Measurements from ENCODE around the gene C2orf66. TPM values are rescaled to one million over a fixed set of nuclear protein-coding genes. Genes with fewer than 3 reads are reported as not detected.
A peak's percentile ranks its signal among the peaks of the same experiment; 100 is the strongest.

C2orf66 gene
- total and polyA plus RNA-seq, 2 of the 13 experiments (the other 11 are each of a cell fraction or from before 2014, with no cell fraction given), result 0.05 TPM; not detected in 1

DNA sequence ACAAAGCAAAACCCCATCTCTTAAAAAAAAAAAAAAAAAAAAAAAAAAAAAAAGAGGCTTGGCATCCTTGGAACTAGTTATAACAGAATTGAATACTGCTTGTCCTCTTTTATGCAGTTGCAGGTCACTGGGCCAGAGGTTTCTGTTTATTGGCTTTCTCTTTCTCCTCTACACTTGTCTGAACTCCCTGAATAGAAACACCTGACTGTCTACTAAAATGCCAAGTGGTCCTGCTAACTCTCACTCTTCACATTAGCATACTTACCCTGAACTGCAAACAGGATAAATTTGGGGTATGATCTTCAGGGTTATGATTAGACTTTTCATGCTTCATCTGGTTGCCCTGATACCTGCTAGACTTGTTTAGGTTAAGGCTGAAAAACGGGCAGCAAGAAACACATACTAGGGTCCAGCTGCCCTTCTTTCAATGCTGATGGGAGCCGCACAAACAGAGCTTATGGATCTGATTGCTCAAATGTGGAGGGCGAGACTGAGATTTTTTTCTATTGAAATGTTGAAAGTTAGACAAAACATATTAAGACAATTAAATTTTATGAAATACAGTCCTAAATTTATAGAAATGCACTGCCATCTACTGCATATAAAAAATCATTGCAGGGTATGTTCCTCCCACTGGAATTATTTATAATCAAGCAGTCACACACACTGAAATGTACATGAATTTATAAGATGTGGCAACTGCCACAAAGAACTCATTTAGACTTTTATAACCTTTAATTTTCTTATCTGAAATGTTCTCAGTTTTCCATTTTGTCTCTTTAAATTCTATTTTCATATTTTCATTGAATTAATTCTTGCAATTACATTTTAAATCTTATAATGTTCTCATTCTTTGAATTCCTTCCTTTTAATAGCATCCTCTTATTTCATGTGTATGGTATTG lies 50.4 kb downstream of the C2orf66 start:
- H2AFZ ChIP-seq (ENCODE audit: low read length), result no peak overlapping the region
- no peak overlapping the region for H3K27ac ChIP-seq (ENCODE audit: extremely low read length, insufficient read depth, low read length)
- H3K4me3 ChIP-seq (replicated peaks in 1 of 3; ENCODE audit: insufficient read depth in 1 of 3, low read depth in 2 of 3, low read length in 3 of 3), result no peak overlapping the region
- in situ Hi-C loops (cut with HindIII; ENCODE audit: extremely low pct_ligation_motif_present, low pct_unique_long_range_greater_than_20kb) (loop anchor here (25.0 kb wide), 1 partner anchor 629 kb away; no protein-coding TSS in a partner anchor), intact Hi-C loops (cut with micrococcal nuclease; ENCODE audit: unreplicated experiment) (loop anchor here (5.0 kb wide), 1 partner anchor 326 kb away; no protein-coding TSS in a partner anchor)
- no peaks in the 10 kb centered on the region for H3K27me3 ChIP-seq (ENCODE audit: control insufficient read depth in 1 of 2, insufficient read depth in 2 of 2, low read length in 2 of 2)
- FAIRE-seq, result no peak
- no peaks in the 10 kb centered on the region for H3K4me1 ChIP-seq (ENCODE audit: insufficient read depth, low read length)
- WGBS (ENCODE audit: low lambda C conversion rate), result 97% methylated on average over 3 of the region's 3 CpGs
- H3K36me3 ChIP-seq (replicated peaks in 1 of 2; ENCODE audit: control insufficient read depth in 1 of 2, insufficient read depth in 2 of 2, low read length in 2 of 2), result peaks cover 0 to 2% of the 10 kb centered on the region in 2 experiments; a peak in 1 of 5 replicates
- no peaks in the 10 kb centered on the region for H3K9me3 ChIP-seq (ENCODE audit: low read length)
- no peaks in the 10 kb centered on the region for H3K79me2 ChIP-seq (ENCODE audit: insufficient read depth, low read length)
- peak; percentile 44 for TF ChIP-seq STAG1 (CRISPR knock-in tag; IDR thresholded peaks at IDR 0.05)
- TF ChIP-seq, protein P1, sequence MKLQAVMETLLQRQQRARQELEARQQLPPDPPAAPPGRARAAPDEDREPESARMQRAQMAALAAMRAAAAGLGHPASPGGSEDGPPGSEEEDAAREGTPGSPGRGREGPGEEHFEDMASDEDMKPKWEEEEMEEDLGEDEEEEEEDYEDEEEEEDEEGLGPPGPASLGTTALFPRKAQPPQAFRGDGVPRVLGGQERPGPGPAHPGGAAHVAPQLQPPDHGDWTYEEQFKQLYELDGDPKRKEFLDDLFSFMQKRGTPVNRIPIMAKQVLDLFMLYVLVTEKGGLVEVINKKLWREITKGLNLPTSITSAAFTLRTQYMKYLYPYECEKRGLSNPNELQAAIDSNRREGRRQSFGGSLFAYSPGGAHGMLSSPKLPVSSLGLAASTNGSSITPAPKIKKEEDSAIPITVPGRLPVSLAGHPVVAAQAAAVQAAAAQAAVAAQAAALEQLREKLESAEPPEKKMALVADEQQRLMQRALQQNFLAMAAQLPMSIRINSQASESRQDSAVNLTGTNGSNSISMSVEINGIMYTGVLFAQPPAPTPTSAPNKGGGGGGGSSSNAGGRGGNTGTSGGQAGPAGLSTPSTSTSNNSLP (IDR thresholded peaks at IDR 0.05; ENCODE audit: low read depth, low read length), result peak; percentile 60; the same call in 1 of the 2 replicates
- TF ChIP-seq SMC3 (IDR thresholded peaks at IDR 0.05; ENCODE audit: low read length), result 0 out of 2 replicates have a peak, but pooled peaks have one; percentile 28
- TF ChIP-seq, protein P2, sequence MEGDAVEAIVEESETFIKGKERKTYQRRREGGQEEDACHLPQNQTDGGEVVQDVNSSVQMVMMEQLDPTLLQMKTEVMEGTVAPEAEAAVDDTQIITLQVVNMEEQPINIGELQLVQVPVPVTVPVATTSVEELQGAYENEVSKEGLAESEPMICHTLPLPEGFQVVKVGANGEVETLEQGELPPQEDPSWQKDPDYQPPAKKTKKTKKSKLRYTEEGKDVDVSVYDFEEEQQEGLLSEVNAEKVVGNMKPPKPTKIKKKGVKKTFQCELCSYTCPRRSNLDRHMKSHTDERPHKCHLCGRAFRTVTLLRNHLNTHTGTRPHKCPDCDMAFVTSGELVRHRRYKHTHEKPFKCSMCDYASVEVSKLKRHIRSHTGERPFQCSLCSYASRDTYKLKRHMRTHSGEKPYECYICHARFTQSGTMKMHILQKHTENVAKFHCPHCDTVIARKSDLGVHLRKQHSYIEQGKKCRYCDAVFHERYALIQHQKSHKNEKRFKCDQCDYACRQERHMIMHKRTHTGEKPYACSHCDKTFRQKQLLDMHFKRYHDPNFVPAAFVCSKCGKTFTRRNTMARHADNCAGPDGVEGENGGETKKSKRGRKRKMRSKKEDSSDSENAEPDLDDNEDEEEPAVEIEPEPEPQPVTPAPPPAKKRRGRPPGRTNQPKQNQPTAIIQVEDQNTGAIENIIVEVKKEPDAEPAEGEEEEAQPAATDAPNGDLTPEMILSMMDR (CRISPR knock-in tag; IDR thresholded peaks at IDR 0.05), result peak; percentile 22; the same call in 1 of the 2 replicates
- TF ChIP-seq, protein P3, sequence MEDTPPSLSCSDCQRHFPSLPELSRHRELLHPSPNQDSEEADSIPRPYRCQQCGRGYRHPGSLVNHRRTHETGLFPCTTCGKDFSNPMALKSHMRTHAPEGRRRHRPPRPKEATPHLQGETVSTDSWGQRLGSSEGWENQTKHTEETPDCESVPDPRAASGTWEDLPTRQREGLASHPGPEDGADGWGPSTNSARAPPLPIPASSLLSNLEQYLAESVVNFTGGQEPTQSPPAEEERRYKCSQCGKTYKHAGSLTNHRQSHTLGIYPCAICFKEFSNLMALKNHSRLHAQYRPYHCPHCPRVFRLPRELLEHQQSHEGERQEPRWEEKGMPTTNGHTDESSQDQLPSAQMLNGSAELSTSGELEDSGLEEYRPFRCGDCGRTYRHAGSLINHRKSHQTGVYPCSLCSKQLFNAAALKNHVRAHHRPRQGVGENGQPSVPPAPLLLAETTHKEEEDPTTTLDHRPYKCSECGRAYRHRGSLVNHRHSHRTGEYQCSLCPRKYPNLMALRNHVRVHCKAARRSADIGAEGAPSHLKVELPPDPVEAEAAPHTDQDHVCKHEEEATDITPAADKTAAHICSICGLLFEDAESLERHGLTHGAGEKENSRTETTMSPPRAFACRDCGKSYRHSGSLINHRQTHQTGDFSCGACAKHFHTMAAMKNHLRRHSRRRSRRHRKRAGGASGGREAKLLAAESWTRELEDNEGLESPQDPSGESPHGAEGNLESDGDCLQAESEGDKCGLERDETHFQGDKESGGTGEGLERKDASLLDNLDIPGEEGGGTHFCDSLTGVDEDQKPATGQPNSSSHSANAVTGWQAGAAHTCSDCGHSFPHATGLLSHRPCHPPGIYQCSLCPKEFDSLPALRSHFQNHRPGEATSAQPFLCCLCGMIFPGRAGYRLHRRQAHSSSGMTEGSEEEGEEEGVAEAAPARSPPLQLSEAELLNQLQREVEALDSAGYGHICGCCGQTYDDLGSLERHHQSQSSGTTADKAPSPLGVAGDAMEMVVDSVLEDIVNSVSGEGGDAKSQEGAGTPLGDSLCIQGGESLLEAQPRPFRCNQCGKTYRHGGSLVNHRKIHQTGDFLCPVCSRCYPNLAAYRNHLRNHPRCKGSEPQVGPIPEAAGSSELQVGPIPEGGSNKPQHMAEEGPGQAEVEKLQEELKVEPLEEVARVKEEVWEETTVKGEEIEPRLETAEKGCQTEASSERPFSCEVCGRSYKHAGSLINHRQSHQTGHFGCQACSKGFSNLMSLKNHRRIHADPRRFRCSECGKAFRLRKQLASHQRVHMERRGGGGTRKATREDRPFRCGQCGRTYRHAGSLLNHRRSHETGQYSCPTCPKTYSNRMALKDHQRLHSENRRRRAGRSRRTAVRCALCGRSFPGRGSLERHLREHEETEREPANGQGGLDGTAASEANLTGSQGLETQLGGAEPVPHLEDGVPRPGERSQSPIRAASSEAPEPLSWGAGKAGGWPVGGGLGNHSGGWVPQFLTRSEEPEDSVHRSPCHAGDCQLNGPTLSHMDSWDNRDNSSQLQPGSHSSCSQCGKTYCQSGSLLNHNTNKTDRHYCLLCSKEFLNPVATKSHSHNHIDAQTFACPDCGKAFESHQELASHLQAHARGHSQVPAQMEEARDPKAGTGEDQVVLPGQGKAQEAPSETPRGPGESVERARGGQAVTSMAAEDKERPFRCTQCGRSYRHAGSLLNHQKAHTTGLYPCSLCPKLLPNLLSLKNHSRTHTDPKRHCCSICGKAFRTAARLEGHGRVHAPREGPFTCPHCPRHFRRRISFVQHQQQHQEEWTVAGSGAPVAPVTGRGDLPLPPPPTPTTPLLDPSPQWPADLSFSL (CRISPR knock-in tag; IDR thresholded peaks at IDR 0.05), result no peak
- ChIA-PET POLR2A (no interaction called here), CTCF (ENCODE audit: low intra/inter-chr PET ratio, low total read pairs) (interaction anchor here (0.9 kb wide), 1 partner anchor 627 kb away, joined by 4 read pairs; no protein-coding TSS in a partner anchor)
- no peaks in the 10 kb centered on the region for H4K20me1 ChIP-seq (ENCODE audit: insufficient read depth, low read length)
- peak; percentile 49 for ATAC-seq
- no peak for DNase-seq (ENCODE audit: low spot score)
- H3K9ac ChIP-seq (ENCODE audit: insufficient read depth, low read depth, low read length), result no peak overlapping the region
- H3K4me2 ChIP-seq (ENCODE audit: low read depth, low read length), result no peak overlapping the region
- no TSS peak for BruUV-seq (replicated peaks)

Data from HepG2 (cell line).